Liver (tissue), 3 donors: ENCODE results near the gene TPR.

ENCODE experiments used
- EGR1 ChIP-seq, 2 donors: IDR thresholded peaks; 2 replicates each; pipeline ENCODE4 v1.6.1; 2016 to 2018; ENCODE audit warnings: antibody characterized with exemption in 2 of 2, low read depth in 2 of 2
- FOXA2 ChIP-seq: IDR thresholded peaks from 2 replicates; pipeline ENCODE4 v1.6.1; 2016; ENCODE audit warnings: antibody characterized with exemption
- GABPA ChIP-seq, 2 donors: IDR thresholded peaks in 1 of 2; conservative IDR thresholded peaks in 1 of 2; 2 replicates each; pipeline ENCODE4 v1.6.1; 2016; ENCODE audit warnings: antibody characterized with exemption in 2 of 2, mild to moderate bottlenecking in 1 of 2, moderate library complexity in 1 of 2
- JUND ChIP-seq, 2 donors: IDR thresholded peaks; 2 replicates each; pipeline ENCODE4 v1.6.1; 2016; ENCODE audit warnings: antibody characterized with exemption in 2 of 2
- RAD21 ChIP-seq, 2 donors: IDR thresholded peaks; 2 replicates each; pipeline ENCODE4 v1.6.1; 2016; ENCODE audit warnings: antibody characterized with exemption in 2 of 2, mild to moderate bottlenecking in 2 of 2
- REST ChIP-seq: IDR thresholded peaks from 2 replicates; pipeline ENCODE4 v1.6.1; 2016; ENCODE audit warnings: antibody characterized with exemption, mild to moderate bottlenecking
- TAF1 ChIP-seq: conservative IDR thresholded peaks from 2 replicates; pipeline ENCODE4 v1.6.1; 2016; ENCODE audit warnings: antibody characterized with exemption, mild to moderate bottlenecking
- TF ChIP-seq, protein P1 (sequence below): fragments of 150-350 bp; IDR thresholded peaks from 2 replicates; pipeline ENCODE4 v1.5.1; 2017; ENCODE audit warnings: improper control_type of control experiment, low read depth, low read length; ENCODE audit not compliant: missing input control
- TF ChIP-seq, protein P2 (sequence below): IDR thresholded peaks from 2 replicates; pipeline ENCODE4 v1.6.1; 2016; ENCODE audit warnings: antibody characterized with exemption
- donor health status: healthy.
- donor health status: healthy.

DNA sequence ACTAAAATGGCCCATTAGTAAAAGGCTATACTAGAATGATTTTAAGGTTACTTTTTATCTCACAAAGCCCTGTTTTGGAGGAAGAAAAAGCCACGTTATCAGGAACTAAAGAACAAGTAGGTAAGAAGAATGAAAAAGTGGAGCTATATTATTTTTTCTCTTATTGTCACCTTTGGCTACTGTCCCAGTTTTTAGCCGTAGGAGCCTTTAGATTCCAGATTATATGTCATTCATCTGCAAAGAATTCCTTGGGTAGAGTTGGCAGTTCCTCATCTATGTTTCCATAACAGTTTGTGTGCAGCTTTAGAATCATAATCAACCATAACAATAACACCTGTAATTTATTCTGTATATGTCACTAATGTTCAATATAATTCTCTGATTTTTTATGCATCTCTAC lies 83.8 kb downstream of the TPR start:
- TF ChIP-seq, protein P1, sequence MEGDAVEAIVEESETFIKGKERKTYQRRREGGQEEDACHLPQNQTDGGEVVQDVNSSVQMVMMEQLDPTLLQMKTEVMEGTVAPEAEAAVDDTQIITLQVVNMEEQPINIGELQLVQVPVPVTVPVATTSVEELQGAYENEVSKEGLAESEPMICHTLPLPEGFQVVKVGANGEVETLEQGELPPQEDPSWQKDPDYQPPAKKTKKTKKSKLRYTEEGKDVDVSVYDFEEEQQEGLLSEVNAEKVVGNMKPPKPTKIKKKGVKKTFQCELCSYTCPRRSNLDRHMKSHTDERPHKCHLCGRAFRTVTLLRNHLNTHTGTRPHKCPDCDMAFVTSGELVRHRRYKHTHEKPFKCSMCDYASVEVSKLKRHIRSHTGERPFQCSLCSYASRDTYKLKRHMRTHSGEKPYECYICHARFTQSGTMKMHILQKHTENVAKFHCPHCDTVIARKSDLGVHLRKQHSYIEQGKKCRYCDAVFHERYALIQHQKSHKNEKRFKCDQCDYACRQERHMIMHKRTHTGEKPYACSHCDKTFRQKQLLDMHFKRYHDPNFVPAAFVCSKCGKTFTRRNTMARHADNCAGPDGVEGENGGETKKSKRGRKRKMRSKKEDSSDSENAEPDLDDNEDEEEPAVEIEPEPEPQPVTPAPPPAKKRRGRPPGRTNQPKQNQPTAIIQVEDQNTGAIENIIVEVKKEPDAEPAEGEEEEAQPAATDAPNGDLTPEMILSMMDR: no peak
- no peak for TF ChIP-seq TAF1
- no peak for TF ChIP-seq EGR1 (IDR thresholded peaks at IDR 0.05; ENCODE audit: low read depth in 2 of 2)
- TF ChIP-seq, protein P2, sequence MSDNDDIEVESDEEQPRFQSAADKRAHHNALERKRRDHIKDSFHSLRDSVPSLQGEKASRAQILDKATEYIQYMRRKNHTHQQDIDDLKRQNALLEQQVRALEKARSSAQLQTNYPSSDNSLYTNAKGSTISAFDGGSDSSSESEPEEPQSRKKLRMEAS: no peak
- no peak for TF ChIP-seq JUND (IDR thresholded peaks at IDR 0.05)
- TF ChIP-seq GABPA (IDR thresholded peaks at IDR 0.05 in 1 of 2, conservative IDR thresholded peaks at IDR 0.05 in 1 of 2): no peak
- TF ChIP-seq REST: no peak
- TF ChIP-seq RAD21 (IDR thresholded peaks at IDR 0.05): no peak
- no peak for TF ChIP-seq FOXA2
